Activated CD8-positive, alpha-beta T cell treated with anti-CD3 and anti-CD28 coated beads, Interleukin-2, amount 10 ng/mL, durations not matched to agents 7 days and 5 days (primary cell): ENCODE data around the gene SMIM43. TPM values are rescaled to one million over a fixed set of nuclear protein-coding genes. Genes with fewer than 3 reads are reported as not detected.

Source experiments
- ATAC-seq: fragments of 150-1000 bp; cut with Tn5 transposase; one replicate; pipeline ENCODE4 v1.10.0; 2021; ENCODE audit warnings: moderate library complexity
- CTCF ChIA-PET: fragments of 350-600 bp; sonication (Branson Sonifier 250); formaldehyde crosslinking; loops from one replicate; lab custom pipeline; 2021; ENCODE audit warnings: antibody characterized with exemption; lab: Charles Lee
- POLR2A ChIA-PET: fragments of 350-600 bp; sonication (Branson Sonifier 250); formaldehyde crosslinking; loops from one replicate; lab custom pipeline; 2021; ENCODE audit warnings: antibody characterized with exemption; lab: Charles Lee
- DNase-seq: peaks from one replicate; pipeline ENCODE4 v3.0.0-alpha.2; 2020
- H3K27ac Mint-ChIP-seq: one replicate; pipeline ENCODE4 v1.8.0; 2021; ENCODE audit warnings: mild to moderate bottlenecking, mixed read lengths
- H3K27me3 Mint-ChIP-seq: one replicate; pipeline ENCODE4 v1.8.0; 2021; ENCODE audit warnings: low read depth, mixed read lengths
- H3K36me3 Mint-ChIP-seq: one replicate; pipeline ENCODE4 v1.8.0; 2021; ENCODE audit warnings: low read depth, mixed read lengths
- H3K4me1 Mint-ChIP-seq: one replicate; pipeline ENCODE4 v1.8.0; 2021; ENCODE audit warnings: low read depth, mixed read lengths
- H3K4me3 Mint-ChIP-seq: one replicate; pipeline ENCODE4 v1.8.0; 2021; ENCODE audit warnings: mild to moderate bottlenecking, mixed read lengths
- H3K9me3 Mint-ChIP-seq: one replicate; pipeline ENCODE4 v1.8.0; 2022; ENCODE audit warnings: mixed read lengths; ENCODE audit not compliant: insufficient read depth
- total RNA-seq, 2 experiments: library from RNA; stranded (reverse); gene quantifications; one replicate each; pipeline ENCODE4 v1.2.3, GENCODE V29; 2021

SMIM43 gene
- total RNA-seq, 2 experiments from 2014 or later, result not detected

- POLR2A ChIA-PET, result no interaction called here
- no peaks in the 10 kb centered on the region for H3K9me3 Mint-ChIP-seq
- no peak overlapping the region for H3K27ac Mint-ChIP-seq
- no peak overlapping the region for H3K4me3 Mint-ChIP-seq
- H3K27me3 Mint-ChIP-seq, result peaks cover 29% of the 10 kb centered on the region
- CTCF ChIA-PET, result no interaction called here
- DNase-seq (no peak), ATAC-seq (no peak)
- no peaks in the 10 kb centered on the region for H3K36me3 Mint-ChIP-seq
- no peaks in the 10 kb centered on the region for H3K4me1 Mint-ChIP-seq
Measured at GRCh38 chr4:121778991-121779628, 14.1 kb upstream of the SMIM43 start.

- Mint-ChIP-seq H3K4me3 (no peak overlapping the region), H3K4me1 (no peaks in the 10 kb centered on the region), H3K36me3 (no peaks in the 10 kb centered on the region), H3K27ac (no peak overlapping the region), H3K9me3 (no peaks in the 10 kb centered on the region), H3K27me3 (peaks cover 21% of the 10 kb centered on the region)
- ChIA-PET CTCF (interaction anchor here (1.6 kb wide), 1 partner anchor 315 kb away, joined by 3 read pairs; no protein-coding TSS in a partner anchor), POLR2A (no interaction called here)
- ATAC-seq (no peak), DNase-seq (no peak)
Measured at GRCh38 chr4:121777625-121778024, 12.7 kb upstream of the SMIM43 start.

- no peaks in the 10 kb centered on the region for H3K9me3 Mint-ChIP-seq
- H3K27me3 Mint-ChIP-seq, result peaks cover 22% of the 10 kb centered on the region
- ATAC-seq (no peak), DNase-seq (no peak)
- POLR2A ChIA-PET, result no interaction called here
- H3K4me1 Mint-ChIP-seq, result no peaks in the 10 kb centered on the region
- H3K27ac Mint-ChIP-seq, result no peak overlapping the region
- no peaks in the 10 kb centered on the region for H3K36me3 Mint-ChIP-seq
- CTCF ChIA-PET, result interaction anchor here (1.6 kb wide), 1 partner anchor 314 kb away, joined by 3 read pairs; no protein-coding TSS in a partner anchor
- H3K4me3 Mint-ChIP-seq, result no peak overlapping the region
Measured at GRCh38 chr4:121776610-121777401, 11.8 kb upstream of the SMIM43 start.

GRCh38 chr4:121773883-121774282 lies 8.9 kb upstream of the SMIM43 start:
- peaks cover 24% of the 10 kb centered on the region for H3K27me3 Mint-ChIP-seq
- no peak overlapping the region for H3K4me3 Mint-ChIP-seq
- H3K4me1 Mint-ChIP-seq, result no peaks in the 10 kb centered on the region
- H3K9me3 Mint-ChIP-seq, result no peaks in the 10 kb centered on the region
- no peak for ATAC-seq
- CTCF ChIA-PET, result no interaction called here
- no peak overlapping the region for H3K27ac Mint-ChIP-seq
- no peak for DNase-seq
- H3K36me3 Mint-ChIP-seq, result no peaks in the 10 kb centered on the region
- POLR2A ChIA-PET, result no interaction called here

GRCh38 chr4:121771869-121772268 lies 6.9 kb upstream of the SMIM43 start:
- Mint-ChIP-seq H3K4me3 (no peak overlapping the region), H3K27ac (no peak overlapping the region), H3K27me3 (peaks cover 30% of the 10 kb centered on the region), H3K4me1 (no peaks in the 10 kb centered on the region), H3K36me3 (no peaks in the 10 kb centered on the region), H3K9me3 (no peaks in the 10 kb centered on the region)
- DNase-seq, result no peak
- CTCF ChIA-PET, result no interaction called here
- no peak for ATAC-seq
- POLR2A ChIA-PET, result no interaction called here

- ChIA-PET POLR2A (no interaction called here), CTCF (no interaction called here)
- H3K4me3 Mint-ChIP-seq, result no peak overlapping the region
- no peaks in the 10 kb centered on the region for H3K9me3 Mint-ChIP-seq
- no peak for DNase-seq
- no peaks in the 10 kb centered on the region for H3K36me3 Mint-ChIP-seq
- no peak overlapping the region for H3K27ac Mint-ChIP-seq
- ATAC-seq, result no peak
- peaks cover 43% of the 10 kb centered on the region for H3K27me3 Mint-ChIP-seq
- H3K4me1 Mint-ChIP-seq, result peaks cover 6% of the 10 kb centered on the region
Measured at GRCh38 chr4:121769341-121769740, 4.4 kb upstream of the SMIM43 start.

- CTCF ChIA-PET, result no interaction called here
- H3K4me1 Mint-ChIP-seq, result peaks cover 7% of the 10 kb centered on the region
- H3K4me3 Mint-ChIP-seq, result no peak overlapping the region
- H3K27me3 Mint-ChIP-seq, result peaks cover 61% of the 10 kb centered on the region
- no peaks in the 10 kb centered on the region for H3K36me3 Mint-ChIP-seq
- POLR2A ChIA-PET, result no interaction called here
- no peak for ATAC-seq
- no peaks in the 10 kb centered on the region for H3K9me3 Mint-ChIP-seq
- no peak overlapping the region for H3K27ac Mint-ChIP-seq
- no peak for DNase-seq
Measured at GRCh38 chr4:121767166-121767565, 2.2 kb upstream of the SMIM43 start.

- H3K27me3 Mint-ChIP-seq, result peaks cover 62% of the 10 kb centered on the region
- no peak overlapping the region for H3K4me3 Mint-ChIP-seq
- no peak for DNase-seq
- no peaks in the 10 kb centered on the region for H3K36me3 Mint-ChIP-seq
- ATAC-seq, result no peak
- ChIA-PET POLR2A (no interaction called here), CTCF (no interaction called here)
- peaks cover 7% of the 10 kb centered on the region for H3K4me1 Mint-ChIP-seq
- no peak overlapping the region for H3K27ac Mint-ChIP-seq
- H3K9me3 Mint-ChIP-seq, result no peaks in the 10 kb centered on the region
Measured at GRCh38 chr4:121765971-121766538, 1.1 kb upstream of the SMIM43 start.

- Mint-ChIP-seq H3K36me3 (no peaks in the 10 kb centered on the region), H3K27me3 (peaks cover 62% of the 10 kb centered on the region), H3K27ac (no peak overlapping the region), H3K9me3 (no peaks in the 10 kb centered on the region), H3K4me3 (peak overlapping the region; percentile 38), H3K4me1 (peaks cover 7% of the 10 kb centered on the region)
- ChIA-PET POLR2A (no interaction called here), CTCF (no interaction called here)
- ATAC-seq (no peak), DNase-seq (no peak)
Measured at GRCh38 chr4:121765368-121765705, 373 bp upstream of the SMIM43 start.

- ChIA-PET POLR2A (no interaction called here), CTCF (no interaction called here)
- Mint-ChIP-seq H3K4me3 (no peak overlapping the region), H3K36me3 (no peaks in the 10 kb centered on the region), H3K27me3 (peaks cover 66% of the 10 kb centered on the region), H3K9me3 (no peaks in the 10 kb centered on the region), H3K27ac (no peak overlapping the region), H3K4me1 (peaks cover 7% of the 10 kb centered on the region)
- no peak for DNase-seq
- no peak for ATAC-seq
Measured at GRCh38 chr4:121764303-121764701, 662 bp downstream of the SMIM43 start.

GRCh38 chr4:121760205-121760604 lies 4.8 kb downstream of the SMIM43 start:
- CTCF ChIA-PET, result no interaction called here
- POLR2A ChIA-PET, result no interaction called here
- no peak for DNase-seq
- H3K4me3 Mint-ChIP-seq, result no peak overlapping the region
- no peak for ATAC-seq
- no peak overlapping the region for H3K27ac Mint-ChIP-seq
- H3K9me3 Mint-ChIP-seq, result no peaks in the 10 kb centered on the region
- no peaks in the 10 kb centered on the region for H3K36me3 Mint-ChIP-seq
- peaks cover 63% of the 10 kb centered on the region for H3K27me3 Mint-ChIP-seq
- peaks cover 4% of the 10 kb centered on the region for H3K4me1 Mint-ChIP-seq

- Mint-ChIP-seq H3K27ac (no peak overlapping the region), H3K4me3 (no peak overlapping the region), H3K4me1 (no peaks in the 10 kb centered on the region), H3K9me3 (no peaks in the 10 kb centered on the region), H3K27me3 (peaks cover 63% of the 10 kb centered on the region), H3K36me3 (no peaks in the 10 kb centered on the region)
- ChIA-PET POLR2A (no interaction called here), CTCF (no interaction called here)
- ATAC-seq (no peak), DNase-seq (no peak)
Measured at GRCh38 chr4:121758925-121759568, 5.9 kb downstream of the SMIM43 start.
